CD4-positive, alpha-beta T cell treated with Interleukin-10 for 1 hour (primary cell): ENCODE results near the gene TP53I11.

Experiments used
- DNase-seq: peaks from one replicate; pipeline ENCODE4 v3.0.0-alpha.2; 2020

TP53I11 gene

DNA sequence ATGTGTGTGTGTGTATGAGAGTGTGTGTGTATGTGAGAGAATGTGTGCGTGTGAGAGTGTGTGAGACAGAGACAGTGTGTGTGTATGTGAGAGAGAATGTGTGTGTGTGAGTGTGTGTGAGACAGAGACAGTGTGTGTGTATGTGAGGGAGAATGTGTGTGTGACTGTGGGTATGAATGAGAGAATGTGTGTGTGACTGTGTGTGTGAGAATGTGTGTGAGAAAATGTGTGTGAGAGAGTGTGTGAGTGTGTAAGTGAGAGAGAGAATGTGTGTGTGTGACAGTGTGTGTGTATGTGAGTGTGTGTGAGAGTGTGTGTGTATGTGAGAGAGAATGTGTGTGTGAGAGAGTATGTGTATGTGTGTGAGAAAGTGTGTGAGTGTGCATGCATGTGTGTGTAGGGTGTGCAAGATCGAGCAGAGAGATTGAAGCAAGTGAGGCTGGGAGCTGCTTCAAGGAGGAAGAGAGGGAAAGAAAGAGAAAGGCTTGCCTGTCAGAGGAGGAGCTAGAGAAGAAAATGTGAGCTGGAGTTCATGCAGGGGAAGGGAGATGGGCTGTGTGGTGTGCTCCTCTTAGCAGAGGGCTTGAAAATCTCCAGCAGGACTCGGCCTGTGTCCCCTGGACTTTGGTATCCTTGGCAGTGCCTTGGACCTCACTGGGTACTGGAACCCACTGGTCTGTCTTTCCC, 27.7 kb upstream of the TP53I11 start:
- peak; percentile 3 for DNase-seq

DNA sequence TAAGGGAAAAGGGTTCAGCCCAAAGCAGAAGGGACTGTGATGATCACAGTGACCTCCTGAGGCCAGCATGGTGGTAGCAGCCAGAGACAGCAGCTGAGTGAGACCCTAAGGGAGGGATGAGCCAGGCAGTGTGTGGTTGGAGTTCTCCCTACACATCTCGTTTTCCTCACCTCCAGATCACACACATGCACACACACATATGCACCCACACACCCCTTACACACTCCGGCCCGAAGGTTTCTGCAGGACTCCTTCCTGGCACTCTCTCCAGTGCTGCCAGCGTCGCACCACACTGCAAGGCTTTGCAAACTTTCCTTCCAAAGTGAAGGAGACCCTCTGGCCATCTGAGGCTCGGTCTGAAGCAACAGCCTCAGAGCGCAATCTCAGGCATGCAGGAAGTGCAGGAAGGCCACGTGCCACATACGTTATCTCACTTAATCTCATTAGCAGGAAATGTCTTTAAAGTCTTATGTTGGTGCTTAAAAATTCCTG, 26.9 kb upstream of the TP53I11 start:
- DNase-seq: peak; percentile 32

DNA sequence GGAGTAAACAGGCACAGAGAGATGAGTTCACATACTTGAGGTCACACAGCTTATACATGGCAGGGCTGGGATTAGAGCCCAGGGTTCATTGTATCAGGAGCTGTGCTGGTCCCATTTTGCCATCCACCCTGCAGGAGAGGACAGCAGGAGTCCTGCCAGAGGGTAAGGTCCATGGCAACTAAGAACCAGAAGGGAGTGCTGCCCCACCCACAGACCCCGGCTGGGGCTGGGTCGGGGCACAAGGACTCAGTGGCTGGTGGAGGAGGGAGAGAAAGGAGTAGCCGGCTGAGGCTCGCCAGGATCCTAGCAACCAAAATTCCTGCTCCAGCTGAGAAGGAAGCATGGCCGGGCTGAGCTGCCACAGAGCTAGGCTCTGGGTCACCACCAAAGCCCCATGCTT, 25.9 kb upstream of the TP53I11 start:
- no peak for DNase-seq

DNA sequence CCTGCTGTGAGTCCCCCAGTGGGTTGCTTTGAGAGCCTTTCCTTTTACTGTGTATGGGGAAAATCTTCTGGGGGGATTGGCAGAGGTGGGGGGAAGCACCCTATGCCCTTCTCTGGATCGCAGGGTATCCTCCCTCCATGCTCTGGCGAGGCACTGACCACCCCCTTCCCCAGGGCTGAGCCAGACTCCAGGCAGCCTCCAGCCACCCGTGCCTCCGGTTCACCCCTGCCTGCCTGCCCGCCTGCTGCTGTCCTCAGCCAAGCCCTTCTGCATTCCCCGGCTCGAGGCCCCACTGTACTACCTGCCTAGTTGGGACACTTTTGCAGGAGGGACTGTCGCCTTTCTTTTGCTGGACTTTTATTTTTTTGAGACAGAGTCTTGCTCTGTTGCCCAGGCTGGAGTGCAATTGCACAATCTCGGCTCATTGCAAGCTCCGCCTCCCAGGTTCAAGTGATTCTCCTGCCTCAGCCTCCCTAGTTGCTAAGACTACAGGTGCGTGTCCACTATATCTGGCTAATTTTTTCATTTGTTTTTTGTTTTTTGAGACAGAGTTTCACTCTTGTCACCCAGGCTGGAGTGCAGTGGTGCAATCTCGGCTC, 23.8 kb upstream of the TP53I11 start:
- DNase-seq: no peak

DNA sequence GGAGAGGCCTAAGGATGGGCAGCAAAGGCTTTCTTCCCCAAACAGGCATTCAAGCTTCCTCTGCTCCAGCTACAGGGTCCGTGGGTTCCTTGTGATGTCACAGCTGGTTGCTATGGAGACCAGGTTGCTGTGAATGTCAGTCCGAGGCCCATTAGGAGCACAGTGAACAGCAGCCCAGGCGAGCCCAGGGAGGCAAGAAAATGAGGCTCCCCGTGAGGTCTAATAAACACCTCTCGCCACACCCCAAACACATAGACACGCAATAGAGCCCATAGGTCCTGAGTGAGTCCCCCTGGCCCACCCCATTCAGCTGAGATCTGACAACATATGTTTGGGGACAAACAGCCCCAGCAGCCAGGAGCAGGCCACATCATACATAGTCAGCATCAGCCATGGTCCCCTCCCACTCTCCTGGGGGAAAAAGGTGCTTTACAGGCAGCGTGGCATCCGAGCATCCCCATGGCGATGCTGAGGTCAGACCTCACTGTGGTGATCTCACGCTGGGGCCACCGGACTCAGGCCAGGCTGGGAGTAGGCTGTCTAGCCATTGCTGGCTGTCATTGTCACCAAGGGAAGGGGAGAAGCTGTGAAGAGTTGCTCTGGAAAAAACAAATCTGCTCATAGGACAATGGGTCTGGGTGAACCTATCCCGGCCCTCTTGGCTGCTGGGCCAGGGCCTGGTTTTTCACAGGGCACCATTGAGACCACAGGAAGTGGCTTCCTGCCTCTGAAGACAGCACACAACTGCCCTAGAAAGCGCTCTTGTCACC, 23.1 kb upstream of the TP53I11 start:
- DNase-seq: no peak

DNA sequence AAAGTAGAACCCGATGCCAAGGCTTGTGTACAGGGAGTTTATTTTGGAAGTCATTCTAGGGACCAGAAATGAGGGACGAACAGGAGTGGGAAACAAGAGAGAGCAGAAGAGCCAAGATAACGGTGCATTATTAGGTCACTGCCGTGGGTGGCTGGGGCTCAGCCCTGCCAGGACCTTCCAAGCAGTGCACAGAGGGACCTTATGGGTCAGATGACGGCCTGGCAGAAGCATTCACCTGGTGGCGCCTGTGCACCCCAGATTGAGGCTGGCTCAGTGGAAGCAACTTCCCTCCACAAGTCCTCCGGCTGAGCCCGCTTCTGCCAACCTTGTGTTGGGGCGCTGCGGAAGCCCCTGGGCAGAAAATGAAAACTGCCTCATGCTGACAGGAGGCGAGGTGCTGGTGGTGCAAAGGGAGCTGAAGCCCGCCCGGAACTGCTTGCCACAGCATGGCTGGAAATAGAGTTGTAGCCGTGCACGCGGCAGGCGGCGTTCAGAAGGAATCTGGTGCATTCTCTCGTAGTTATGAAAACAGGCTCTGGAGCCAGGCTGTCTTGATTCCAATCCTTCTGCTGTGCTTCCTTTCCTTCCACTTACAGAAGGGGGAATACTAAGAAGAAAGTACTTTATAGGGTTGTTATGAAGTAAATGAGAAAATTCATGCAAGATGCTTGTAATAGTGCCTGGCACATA, 22.2 kb upstream of the TP53I11 start:
- no peak for DNase-seq

DNA sequence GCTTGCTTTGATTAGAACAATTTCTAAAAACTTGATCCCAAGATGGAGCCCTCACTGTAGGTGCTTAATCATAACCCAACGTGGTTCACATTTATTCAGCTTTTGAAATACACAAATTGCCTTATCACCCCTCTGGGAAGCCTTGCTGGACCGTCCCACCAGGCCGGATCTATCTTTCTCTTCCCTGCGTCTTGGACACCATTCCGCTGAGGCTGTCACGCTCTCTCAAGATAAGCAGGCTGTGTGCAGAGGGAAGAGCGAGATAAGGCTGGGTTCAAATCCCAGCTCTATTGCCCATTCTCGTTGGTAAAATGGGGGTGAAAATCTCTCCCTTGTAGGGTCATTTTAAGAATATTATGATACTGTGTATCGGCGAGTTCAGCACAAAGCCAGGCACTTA, 20.5 kb upstream of the TP53I11 start:
- DNase-seq: no peak

DNA sequence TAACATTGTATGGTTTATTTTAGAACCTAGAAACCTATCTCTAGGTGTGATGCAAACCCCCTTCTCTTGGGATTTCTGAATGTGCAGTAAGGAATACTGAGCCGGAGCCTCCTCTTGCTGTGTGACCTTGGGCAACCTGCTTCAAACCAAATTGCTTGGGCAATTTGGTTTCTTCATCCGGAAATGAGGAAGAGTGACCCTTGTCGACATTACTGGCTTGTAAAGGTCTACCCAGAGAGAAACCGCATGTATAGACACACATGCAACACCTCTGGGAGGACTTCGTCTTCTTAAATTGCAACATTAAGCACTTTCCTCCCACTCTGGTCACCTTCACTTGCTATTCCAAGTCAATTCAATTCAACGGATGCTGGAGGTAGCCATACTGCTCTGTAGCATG, 19.6 kb upstream of the TP53I11 start:
- no peak for DNase-seq

DNA sequence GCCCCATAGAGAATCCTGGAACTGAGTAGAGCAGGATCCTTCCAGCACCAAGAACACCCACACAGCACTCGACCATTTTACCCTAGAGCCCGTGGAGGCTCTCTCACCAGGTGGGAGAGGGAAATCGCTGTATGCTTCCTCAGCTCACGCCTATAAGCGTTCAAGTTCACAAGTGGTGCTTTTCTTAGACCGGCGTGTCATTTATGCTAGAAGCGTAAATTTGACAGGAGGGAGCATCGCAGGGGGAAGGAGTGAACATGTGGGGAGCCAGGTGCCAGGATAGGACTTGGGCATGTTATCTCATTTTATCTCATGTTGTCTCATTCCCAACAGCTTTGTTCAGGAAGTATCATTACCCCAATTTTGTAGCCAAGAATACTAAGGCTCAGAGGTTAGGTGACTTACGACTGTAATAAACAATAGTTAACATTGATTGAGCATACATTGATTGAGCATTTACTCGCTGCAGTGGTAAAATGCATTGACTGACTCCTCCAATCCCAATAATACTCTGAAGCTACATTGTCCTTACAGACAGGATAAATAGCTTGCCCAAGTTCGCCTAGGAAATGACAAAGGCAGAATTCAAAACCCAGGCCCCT, 19.1 kb upstream of the TP53I11 start:
- no peak for DNase-seq

DNA sequence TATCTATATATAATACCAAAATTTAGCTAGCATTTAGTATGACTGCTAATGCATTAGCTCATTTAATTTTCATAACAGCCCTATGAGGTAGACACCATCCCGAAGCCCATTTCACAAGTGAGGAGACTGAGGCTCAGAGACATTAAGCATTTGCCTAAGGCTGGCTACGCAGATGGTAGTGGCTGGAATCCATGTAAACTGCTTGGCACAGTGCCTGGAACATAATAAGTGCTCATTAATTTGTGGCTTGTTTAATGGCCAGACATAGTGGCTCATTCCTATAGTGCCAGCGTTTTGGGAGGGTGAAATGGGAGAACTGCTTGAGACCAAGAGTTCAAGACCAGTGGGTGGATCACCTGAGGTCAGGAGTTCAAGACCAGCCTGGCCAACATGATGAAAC, 17.8 kb upstream of the TP53I11 start:
- no peak for DNase-seq

DNA sequence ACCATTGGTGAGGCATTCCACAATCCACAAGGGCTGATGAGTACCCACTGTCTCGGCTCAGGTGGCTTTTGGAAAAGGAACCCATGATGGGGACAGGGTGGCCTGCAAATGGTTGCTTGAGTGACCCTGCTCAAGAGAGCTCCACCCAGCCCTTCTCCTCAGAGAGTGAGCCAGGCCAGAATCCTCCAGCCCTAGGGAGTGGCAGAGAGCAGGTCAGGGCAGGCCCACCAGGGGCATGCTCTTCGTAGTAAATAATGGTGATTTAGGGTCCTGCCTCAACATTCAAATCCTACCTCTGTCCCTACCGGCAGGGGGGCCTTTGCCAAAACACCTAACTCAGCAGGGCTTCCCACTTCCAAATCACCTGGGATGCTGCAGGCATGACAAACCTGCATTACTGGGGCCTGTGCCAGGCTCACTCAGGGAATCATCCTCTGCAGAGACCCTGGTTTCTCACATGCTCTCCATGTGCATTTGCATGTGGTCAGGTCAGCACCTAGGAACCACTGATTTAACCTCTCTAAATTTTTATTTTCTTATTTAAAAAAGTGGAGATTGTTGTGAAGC, 17.3 kb upstream of the TP53I11 start:
- DNase-seq: no peak

DNA sequence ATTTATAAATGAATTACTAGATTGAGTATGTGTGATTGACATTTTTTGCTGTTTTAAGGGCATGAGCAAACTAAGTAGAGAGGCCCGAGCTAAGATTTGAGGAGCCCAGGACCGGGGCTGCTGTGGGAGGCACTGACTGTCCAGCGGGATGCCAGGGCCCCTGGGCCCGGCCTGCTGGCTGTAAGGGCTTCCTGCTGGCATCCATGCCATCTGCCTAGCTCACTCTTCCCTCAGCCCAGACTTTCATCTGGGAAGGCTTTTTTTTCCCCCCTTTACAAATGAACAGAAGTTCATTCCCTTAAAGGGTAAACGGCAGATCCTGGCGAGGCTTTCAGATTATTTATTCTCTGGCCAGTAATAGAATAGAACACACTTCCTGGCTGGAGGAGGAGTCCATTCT, 16.0 kb upstream of the TP53I11 start:
- DNase-seq: no peak

DNA sequence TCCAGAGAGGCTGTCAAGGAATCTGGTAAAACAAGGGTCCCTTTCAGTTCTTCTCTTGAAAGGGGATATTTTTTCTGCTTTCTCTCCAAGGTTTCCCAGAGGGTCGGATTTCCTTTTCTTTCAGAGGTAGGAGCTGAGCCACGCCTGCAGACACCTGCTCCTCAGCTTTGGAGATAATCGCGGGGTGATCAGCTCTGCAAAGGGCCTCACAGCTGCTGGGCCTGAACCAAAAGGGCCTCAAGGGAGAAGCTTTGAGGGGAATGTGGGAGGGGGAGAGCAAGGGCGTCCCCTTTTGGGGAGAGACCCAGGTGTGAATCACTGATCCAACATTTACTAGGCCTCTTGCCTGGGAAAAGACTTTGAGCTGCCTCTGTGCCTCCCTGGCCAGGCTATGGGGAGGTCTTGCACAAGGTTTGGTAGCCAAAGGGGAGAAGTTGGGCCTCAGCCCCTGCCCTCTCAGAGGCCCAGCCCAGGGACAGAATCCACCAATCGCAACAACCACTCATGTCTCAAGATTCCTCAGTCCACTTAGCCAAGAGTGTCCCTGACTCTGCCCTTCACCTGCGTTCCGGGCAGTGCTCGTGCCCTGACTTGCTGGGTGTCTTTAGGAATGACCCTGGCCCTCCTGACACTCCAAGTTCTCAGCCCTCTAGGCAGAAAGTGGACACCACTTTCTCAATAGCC, 14.0 kb upstream of the TP53I11 start:
- no peak for DNase-seq

DNA sequence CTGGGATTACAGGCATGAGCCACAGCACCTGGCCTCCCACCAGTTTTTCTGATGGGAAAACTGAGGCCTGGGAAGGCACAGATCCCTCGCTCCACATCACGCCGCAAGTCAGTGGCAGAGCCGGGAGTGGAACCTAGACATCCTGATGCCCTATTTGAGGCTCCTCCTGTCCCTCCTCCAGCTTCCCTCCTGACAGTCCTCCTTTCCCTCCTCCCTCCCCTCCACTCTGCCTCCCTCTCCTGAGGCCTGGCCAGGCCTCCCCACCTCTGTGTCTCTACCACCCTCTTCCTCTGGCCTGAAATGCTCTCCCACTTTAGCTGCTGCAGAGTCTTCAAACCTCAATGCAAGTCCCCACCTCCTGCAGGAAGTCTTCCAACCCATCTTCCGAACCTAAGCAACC, 13.3 kb upstream of the TP53I11 start:
- DNase-seq: no peak

DNA sequence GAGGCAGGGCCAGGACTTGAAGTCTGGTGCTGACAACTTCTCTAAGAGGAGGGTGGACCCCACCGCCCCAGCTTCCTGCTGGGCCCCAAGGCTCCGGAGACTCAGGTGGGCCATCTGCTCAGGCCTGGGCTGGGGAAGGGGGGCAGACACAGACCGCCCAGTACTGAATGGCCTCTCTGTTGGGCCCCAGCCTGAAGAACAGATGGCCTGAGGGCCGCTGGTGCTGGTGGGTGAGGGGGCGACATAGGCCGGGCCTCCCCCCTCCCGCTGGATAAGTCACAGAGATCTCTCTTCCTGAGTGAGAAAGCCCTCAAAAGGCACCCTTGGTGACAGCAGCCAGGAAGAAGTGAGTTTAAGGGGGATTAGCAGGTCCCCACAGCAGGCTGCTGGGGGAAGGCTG, 12.5 kb upstream of the TP53I11 start:
- DNase-seq: no peak

DNA sequence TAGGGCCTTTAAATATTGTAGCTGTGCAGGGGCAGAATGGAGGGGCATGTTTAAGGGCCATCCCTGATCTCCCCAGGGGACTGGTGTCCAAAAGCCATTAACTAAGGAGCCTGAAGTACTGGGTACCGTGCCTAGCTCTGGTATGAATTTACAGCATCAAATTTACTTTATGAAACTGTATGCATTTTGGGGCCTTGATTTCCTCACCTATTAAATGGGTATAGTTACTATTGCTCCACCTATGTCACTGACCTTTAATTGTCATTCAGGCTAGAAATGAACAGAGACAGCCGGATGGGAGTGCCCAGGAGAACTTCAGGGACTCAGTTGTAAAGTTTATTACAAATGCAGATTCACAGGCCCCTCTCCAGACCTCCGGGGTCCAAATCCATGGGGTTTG, 11.8 kb upstream of the TP53I11 start:
- DNase-seq: no peak

DNA sequence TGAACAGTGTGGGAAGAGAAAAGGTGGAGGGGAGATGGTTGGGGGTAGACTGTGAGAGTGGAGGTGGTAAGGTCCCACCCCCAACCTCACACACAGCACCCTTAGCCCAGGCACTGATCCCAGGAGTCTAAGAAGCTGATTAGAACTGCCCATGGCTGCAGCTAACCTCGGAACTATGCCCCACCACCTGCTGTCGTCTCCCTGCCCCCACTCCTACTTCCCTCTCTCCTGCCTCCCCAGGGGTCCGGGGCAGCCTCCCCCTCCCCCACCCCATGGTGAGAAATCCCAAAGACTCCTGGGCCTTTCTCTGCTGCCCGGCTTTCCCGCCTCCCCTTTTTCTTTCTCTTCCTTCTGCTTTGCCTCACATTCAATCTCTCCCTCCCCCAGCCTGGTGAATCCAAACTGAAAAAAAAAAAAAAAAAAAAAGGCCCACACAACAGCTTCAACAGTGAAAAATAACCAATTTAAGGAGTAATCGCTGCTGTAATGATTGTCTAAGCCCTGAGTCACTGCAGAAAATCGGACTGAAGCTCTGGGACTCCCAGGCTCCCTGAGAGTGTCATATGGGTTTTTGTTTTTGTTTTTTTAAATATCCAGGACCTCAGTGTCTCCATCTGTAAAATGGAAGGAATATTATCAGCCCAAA, 9.6 kb upstream of the TP53I11 start:
- no peak for DNase-seq

DNA sequence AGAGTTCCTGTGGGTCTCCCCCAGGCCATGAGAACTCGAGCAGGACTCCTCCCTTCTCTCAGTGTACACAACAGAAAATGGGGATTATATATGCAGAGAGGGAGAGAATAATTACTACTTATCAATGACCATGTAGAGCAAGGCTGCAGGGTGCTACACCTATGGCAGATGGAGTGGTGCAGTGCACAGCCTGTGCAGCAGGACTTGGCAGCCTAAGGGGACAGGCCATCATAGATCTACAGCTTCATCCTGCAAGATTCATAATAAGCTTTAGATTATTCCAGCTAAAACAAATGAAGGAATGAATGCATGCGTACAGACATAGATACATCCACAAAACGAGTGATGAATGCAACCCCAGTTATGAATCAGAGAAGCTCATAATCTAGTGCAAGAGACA, 8.4 kb upstream of the TP53I11 start:
- DNase-seq: no peak

DNA sequence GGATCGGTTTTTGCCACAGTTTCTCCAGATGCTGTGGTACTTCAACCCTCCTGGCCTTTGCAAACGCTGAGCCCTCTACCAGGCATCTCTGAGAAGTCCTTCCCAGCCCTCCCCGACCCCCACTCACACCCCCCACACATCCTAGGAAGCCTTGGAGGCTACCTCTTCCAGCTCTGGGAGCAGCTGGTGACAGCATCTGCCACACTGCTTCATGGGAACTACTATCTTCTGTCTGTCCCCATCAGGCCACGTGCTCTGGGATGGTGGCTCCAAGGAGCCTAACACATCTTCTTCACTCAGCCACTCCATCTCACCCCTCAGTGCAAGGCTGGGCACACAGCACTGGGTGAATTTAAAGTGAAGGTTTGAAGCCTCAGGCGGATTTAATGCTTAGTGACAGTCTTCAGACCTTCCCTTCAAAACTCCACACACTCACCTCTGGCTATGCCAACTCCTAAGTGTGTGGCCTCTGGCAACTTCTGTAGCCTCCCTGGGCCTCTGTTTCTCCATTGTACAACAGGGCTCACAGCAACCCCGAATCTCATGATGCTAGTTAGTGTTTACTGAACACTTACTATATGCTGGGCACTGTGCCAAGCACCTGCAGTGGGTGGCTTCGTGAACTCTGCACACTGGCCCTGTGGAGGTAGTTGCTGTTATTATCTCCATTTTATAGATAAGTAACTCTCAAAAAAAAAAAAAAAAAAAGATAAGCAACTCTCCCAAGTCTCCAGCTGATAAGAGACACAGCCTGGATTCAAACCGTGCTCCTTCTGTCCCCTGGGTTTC, 7.3 kb upstream of the TP53I11 start:
- DNase-seq: no peak

DNA sequence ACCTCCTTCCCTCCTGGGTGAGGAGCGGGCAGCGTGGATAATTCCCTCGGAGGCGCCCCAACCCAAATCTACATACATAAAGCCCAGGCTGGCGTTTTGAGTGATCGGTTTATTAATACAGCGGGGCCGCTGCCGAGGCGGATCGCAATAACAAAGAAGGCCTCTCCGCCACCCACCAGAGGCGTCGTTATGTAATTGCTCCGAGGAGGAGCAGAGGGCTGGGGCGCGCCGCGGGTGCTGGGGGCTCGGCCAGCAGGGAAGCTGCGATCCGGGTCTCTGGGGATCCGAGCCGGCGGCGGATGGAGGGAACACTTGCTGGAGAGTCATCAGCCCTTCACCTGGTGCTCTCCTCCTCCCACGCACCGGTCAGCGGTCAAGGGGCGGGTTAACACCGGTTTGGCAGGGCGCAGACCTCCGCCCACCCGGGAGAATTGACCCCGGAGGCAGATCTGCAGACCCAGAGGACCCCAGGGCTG, 6.4 kb upstream of the TP53I11 start:
- no peak for DNase-seq
